Endothelial cell of umbilical vein (primary cell): ENCODE data around the gene ATG12. TPM values are rescaled to one million over a fixed set of nuclear protein-coding genes. Genes with fewer than 3 reads are reported as not detected.

Experiments
- BruUV-seq: library from RNA; stranded (reverse); fragments of 400-500 nt; replicated peaks from 2 replicates; lab custom pipeline; 2021; lab: Mats Ljungman, UMichigan
- CTCF ChIA-PET: fragments of 300-600, 350-600 bp; sonication (Branson Sonifier 250); formaldehyde crosslinking; loops from one replicate; lab custom pipeline; 2021; ENCODE audit warnings: antibody characterized with exemption, inconsistent platforms; lab: Charles Lee
- POLR2A ChIA-PET: fragments of 300-600, 350-600 bp; sonication (Branson Sonifier 250); formaldehyde crosslinking; loops from one replicate; lab custom pipeline; 2021; ENCODE audit warnings: antibody characterized with exemption, inconsistent platforms; lab: Charles Lee
- DNase-seq: peaks from one replicate; pipeline ENCODE4 v3.0.0-alpha.2; 2011; ENCODE audit warnings: low read depth, low spot score
- FAIRE-seq: peaks from 2 replicates; lab custom pipeline; 2011; peaks lifted over from hg19 to GRCh38; lab: Jason Lieb, UNC
- H2AFZ ChIP-seq: 2 replicates; pipeline ENCODE4 v1.6.0; 2012; ENCODE audit warnings: low read depth, low read length, control low read depth, inconsistent platforms
- H3K27ac ChIP-seq: 2 replicates; pipeline ENCODE4 v1.5.1; 2011; ENCODE audit warnings: low read depth, mild to moderate bottlenecking, control low read depth, low read length, moderate library complexity; ENCODE audit not compliant: insufficient read depth
- H3K27me3 ChIP-seq, 2 experiments: 2 replicates each; pipeline versions ENCODE4 v1.6.0 to v1.6.1; 2011; ENCODE audit warnings: low read length in 2 of 2, mixed read lengths in 1 of 2; ENCODE audit not compliant: control insufficient read depth in 2 of 2, insufficient read depth in 2 of 2
- H3K36me3 ChIP-seq, 2 experiments: 2 replicates in 1 of 2; 3 replicates in 1 of 2; pipeline ENCODE4 v1.5.1; 2011; ENCODE audit warnings: low read length in 2 of 2, mild to moderate bottlenecking in 1 of 2, moderate library complexity in 1 of 2; ENCODE audit not compliant: control insufficient read depth in 2 of 2, insufficient read depth in 2 of 2; ENCODE audit errors: extremely low read depth in 1 of 2
- H3K4me1 ChIP-seq: 3 replicates; pipeline ENCODE4 v1.5.1; 2011; ENCODE audit warnings: mild to moderate bottlenecking, low read length; ENCODE audit not compliant: control insufficient read depth, insufficient read depth; ENCODE audit errors: extremely low read depth
- H3K4me2 ChIP-seq: 2 replicates; pipeline ENCODE4 v1.6.1; 2011; ENCODE audit warnings: low read length, control low read depth, mixed read lengths; ENCODE audit not compliant: insufficient read depth
- H3K4me3 ChIP-seq, 3 experiments: fragments of 200-600 bp in 1 of 3; sonication (generic), shearing (Covaris generic) in 1 of 3; replicated peaks in 1 of 3; 2 replicates each; pipeline ENCODE4 v1.5.1; 2011 to 2016; ENCODE audit warnings: control low read depth in 3 of 3, low read length in 3 of 3, mild to moderate bottlenecking in 2 of 3, inconsistent platforms in 1 of 3, low read depth in 1 of 3, moderate library complexity in 1 of 3; ENCODE audit not compliant: insufficient read depth in 1 of 3
- H3K79me2 ChIP-seq: 2 replicates; pipeline ENCODE4 v1.6.0; 2012; ENCODE audit warnings: low read length, inconsistent platforms; ENCODE audit not compliant: control insufficient read depth, insufficient read depth
- H3K9ac ChIP-seq: replicated peaks from 2 replicates; pipeline ENCODE3; 2011; ENCODE audit warnings: low read length, control low read depth; ENCODE audit not compliant: insufficient read depth; ENCODE audit errors: extremely low read depth
- H3K9me1 ChIP-seq: replicated peaks from 3 replicates; pipeline ENCODE4 v1.6.0; 2011; ENCODE audit warnings: mild to moderate bottlenecking, low read length; ENCODE audit not compliant: control insufficient read depth, insufficient read depth; ENCODE audit errors: extremely low read depth
- H3K9me3 ChIP-seq: replicated peaks from 2 replicates; pipeline ENCODE4 v1.5.1; 2012; ENCODE audit warnings: low read length, inconsistent platforms; ENCODE audit not compliant: control insufficient read depth, insufficient read depth
- H4K20me1 ChIP-seq: replicated peaks from 2 replicates; pipeline ENCODE3; 2011; ENCODE audit warnings: mild to moderate bottlenecking, low read length; ENCODE audit not compliant: control insufficient read depth, insufficient read depth; ENCODE audit errors: extremely low read depth
- EZH2 ChIP-seq: IDR thresholded peaks from 2 replicates; pipeline ENCODE4 v1.6.1; 2012; ENCODE audit warnings: borderline replicate concordance, low read depth, mild to moderate bottlenecking, moderate library complexity, low read length, inconsistent platforms; ENCODE audit not compliant: severe bottlenecking
- FOS ChIP-seq: IDR thresholded peaks from 2 replicates; pipeline ENCODE4 v1.6.1; 2011; ENCODE audit warnings: mild to moderate bottlenecking, low read length, moderate library complexity, borderline replicate concordance; ENCODE audit not compliant: insufficient read depth
- GATA2 ChIP-seq: IDR thresholded peaks from 2 replicates; pipeline ENCODE4 v1.7.0; 2011; ENCODE audit warnings: low read depth, mild to moderate bottlenecking, moderate library complexity, mixed read lengths, low read length; ENCODE audit not compliant: insufficient read length, insufficient read depth
- JUN ChIP-seq: IDR thresholded peaks from 2 replicates; pipeline ENCODE4 v1.6.1; 2011; ENCODE audit warnings: borderline replicate concordance, low read depth; ENCODE audit not compliant: insufficient read length, insufficient read depth
- MYC ChIP-seq: IDR thresholded peaks from one replicate; pipeline ENCODE4 v1.6.1; 2011; ENCODE audit warnings: mild to moderate bottlenecking, low read depth, low read length
- POLR2A ChIP-seq: IDR thresholded peaks from 2 replicates; pipeline ENCODE4 v1.6.1; 2012; ENCODE audit warnings: low read depth, mild to moderate bottlenecking, control low read depth, low read length
- POLR2AphosphoS5 ChIP-seq: IDR thresholded peaks from 2 replicates; pipeline ENCODE4 v1.6.1; 2012; ENCODE audit warnings: low read depth, mild to moderate bottlenecking, control low read depth, low read length, moderate library complexity; ENCODE audit not compliant: insufficient read depth
- dilution Hi-C: fragments of 300-500 bp; cut with MboI; formaldehyde crosslinking; loops from one replicate; pipeline ENCODE4 v1.15.0; 2019; ENCODE audit warnings: low sequenced_read_pairs; ENCODE audit not compliant: extremely low pct_ligation_motif_present
- intact Hi-C: fragments of 100-400 bp; cut with micrococcal nuclease; formaldehyde crosslinking; loops from one replicate; pipeline ENCODE4 v1.10.0; 2022
- polyA plus RNA-seq, 4 experiments: library from polyadenylated mRNA; depleted of rRNA in 3 of 4; stranded (reverse) in 3 of 4; unstranded in 1 of 4; fragments of >200 nt; gene quantifications; 2 replicates each; pipeline versions ENCODE4 v1.2.1 to v1.2.3, GENCODE V29; 2011 to 2012; ENCODE audit warnings: missing spikeins in 1 of 4
- total RNA-seq: library from RNA; stranded (reverse); gene quantifications from 2 replicates; pipeline ENCODE4 v1.2.3, GENCODE V29; 2021
- TF ChIP-seq, protein P1 (sequence below): IDR thresholded peaks from 2 replicates; pipeline ENCODE4 v1.6.1; 2011; ENCODE audit not compliant: insufficient read depth, insufficient read length
- TF ChIP-seq, protein P2 (sequence below), 2 donors: IDR thresholded peaks; 1 replicate in 1 of 2; 2 replicates in 1 of 2; pipeline ENCODE4 v1.5.1; 2011; ENCODE audit warnings: low read length in 2 of 2, mild to moderate bottlenecking in 2 of 2, moderate library complexity in 2 of 2, control low read depth in 1 of 2, inconsistent platforms in 1 of 2, low read depth in 1 of 2; ENCODE audit not compliant: insufficient read depth in 1 of 2; ENCODE audit errors: extremely low read depth in 1 of 2

The ATG12 gene
- total and polyA plus RNA-seq, 2 donors (not counting 3 experiments of a cell fraction or from before 2014, with no cell fraction given) = 27.5 to 62.0 TPM

DNA sequence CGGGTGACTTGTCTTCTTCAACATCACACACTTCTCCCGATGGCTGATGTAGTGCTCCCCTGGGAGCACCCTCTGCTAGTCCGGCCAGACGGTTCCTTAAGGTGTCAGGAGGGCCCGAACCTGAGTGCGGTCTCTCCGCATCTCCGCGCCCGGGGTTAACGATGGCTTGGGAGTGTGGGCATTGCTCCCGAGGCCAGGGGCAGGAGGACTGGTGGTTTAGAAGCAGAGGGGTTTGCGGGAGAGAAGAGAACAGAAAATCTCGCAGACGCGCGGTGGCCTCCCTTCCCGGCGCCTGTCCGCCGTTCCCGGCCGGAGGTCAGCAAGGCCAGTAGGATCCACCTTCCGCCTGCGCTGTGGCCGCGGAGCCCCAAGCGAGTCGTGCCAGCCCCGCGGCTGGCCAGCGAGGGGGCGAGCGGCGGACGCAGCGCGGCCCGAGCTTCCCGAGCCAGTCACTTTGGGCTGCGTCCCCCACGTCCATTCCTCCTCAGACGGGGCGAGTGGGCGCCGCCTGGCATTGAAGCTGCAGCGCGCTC is 25.6 kb downstream of the ATG12 start:
- ChIA-PET POLR2A (interaction anchor here (1.0 kb wide), 1 partner anchor 25 kb away, joined by 4 read pairs; no protein-coding TSS in a partner anchor), CTCF (interaction anchor here (0.7 to 1.6 kb wide), 7 partner anchors 15 to 252 kb away, joined by 3 to 11 read pairs (median 3); no protein-coding TSS in a partner anchor)
- FAIRE-seq (no peak), DNase-seq (peak; percentile 9)
- Histone ChIP-seq H3K9ac (no peak overlapping the region), H3K9me1 (no peaks in the 10 kb centered on the region), H3K4me3 (peak overlapping the region; percentile 6 to 40 (median 24)), H3K4me1 (peaks cover 10% of the 10 kb centered on the region), H3K27ac (no peak overlapping the region), H3K79me2 (no peaks in the 10 kb centered on the region), H3K36me3 (no peaks in the 10 kb centered on the region), H3K27me3 (peaks cover 27 to 33% of the 10 kb centered on the region in 2 experiments), H4K20me1 (no peaks in the 10 kb centered on the region), H3K4me2 (peak overlapping the region; percentile 81), H2AFZ (peak overlapping the region; percentile 55), H3K9me3 (no peaks in the 10 kb centered on the region)
- intact Hi-C loops = loop anchor here (2.0 kb wide), 1 partner anchor 23 kb away; no protein-coding TSS in a partner anchor
- BruUV-seq = no TSS peak
- dilution Hi-C loops = no loop called here
- TF ChIP-seq, protein P1, sequence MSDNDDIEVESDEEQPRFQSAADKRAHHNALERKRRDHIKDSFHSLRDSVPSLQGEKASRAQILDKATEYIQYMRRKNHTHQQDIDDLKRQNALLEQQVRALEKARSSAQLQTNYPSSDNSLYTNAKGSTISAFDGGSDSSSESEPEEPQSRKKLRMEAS = no peak
- TF ChIP-seq FOS = no peak
- no peak for TF ChIP-seq POLR2A
- no peak for TF ChIP-seq POLR2AphosphoS5
- peak; percentile 61 for TF ChIP-seq EZH2

DNA sequence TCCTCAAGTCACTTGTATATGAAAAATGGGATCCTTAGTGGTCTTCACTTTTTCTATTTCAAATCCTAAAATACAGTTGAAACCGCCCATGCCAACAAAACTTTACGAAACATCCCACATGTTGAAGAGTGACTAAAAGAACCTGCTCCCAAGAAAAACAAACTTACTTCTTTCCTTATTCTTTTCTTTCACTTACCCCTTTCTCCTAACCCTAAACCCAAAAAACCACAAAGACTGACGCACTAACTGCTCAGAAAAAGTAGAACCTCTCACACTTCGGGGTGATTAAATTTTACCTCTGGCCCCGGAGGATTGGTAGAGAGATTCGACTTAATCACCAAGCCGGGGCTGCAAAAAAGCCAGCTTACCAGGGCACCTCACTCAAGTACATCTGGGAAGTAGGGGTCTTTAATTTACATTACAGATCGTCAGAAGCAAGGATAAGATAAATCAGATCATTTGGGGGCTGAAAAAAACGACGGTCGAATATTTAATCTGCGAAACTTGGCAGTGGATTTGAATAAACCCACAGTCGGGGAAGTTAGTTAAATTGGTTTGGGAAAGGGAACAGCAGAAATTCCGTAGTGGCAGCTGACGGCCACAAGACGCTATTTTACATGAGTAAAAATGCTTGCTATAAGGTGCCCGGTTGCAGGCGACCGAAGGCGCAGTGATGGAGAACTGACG is 26.2 kb downstream of the ATG12 start:
- Histone ChIP-seq H3K4me3 (peak overlapping the region in 1 of 3 experiments; percentile 24), H3K27ac (no peak overlapping the region), H4K20me1 (no peaks in the 10 kb centered on the region), H3K79me2 (no peaks in the 10 kb centered on the region), H3K9me1 (no peaks in the 10 kb centered on the region), H3K4me2 (peak overlapping the region; percentile 81), H3K9ac (no peak overlapping the region), H3K4me1 (peaks cover 16% of the 10 kb centered on the region), H2AFZ (peak overlapping the region; percentile 55), H3K27me3 (peaks cover 27 to 33% of the 10 kb centered on the region in 2 experiments), H3K36me3 (no peaks in the 10 kb centered on the region), H3K9me3 (no peaks in the 10 kb centered on the region)
- intact Hi-C loops (no loop called here), dilution Hi-C loops (no loop called here)
- ChIA-PET CTCF (interaction anchor here (1.0 to 1.6 kb wide), 4 partner anchors 16 to 253 kb away, joined by 3 to 11 read pairs (median 4); no protein-coding TSS in a partner anchor), POLR2A (no interaction called here)
- DNase-seq = peak; percentile 3
- TF ChIP-seq MYC (no peak), FOS (no peak), POLR2AphosphoS5 (no peak), EZH2 (no peak), POLR2A (no peak), JUN (no peak), GATA2 (no peak)
- TF ChIP-seq, protein P2, sequence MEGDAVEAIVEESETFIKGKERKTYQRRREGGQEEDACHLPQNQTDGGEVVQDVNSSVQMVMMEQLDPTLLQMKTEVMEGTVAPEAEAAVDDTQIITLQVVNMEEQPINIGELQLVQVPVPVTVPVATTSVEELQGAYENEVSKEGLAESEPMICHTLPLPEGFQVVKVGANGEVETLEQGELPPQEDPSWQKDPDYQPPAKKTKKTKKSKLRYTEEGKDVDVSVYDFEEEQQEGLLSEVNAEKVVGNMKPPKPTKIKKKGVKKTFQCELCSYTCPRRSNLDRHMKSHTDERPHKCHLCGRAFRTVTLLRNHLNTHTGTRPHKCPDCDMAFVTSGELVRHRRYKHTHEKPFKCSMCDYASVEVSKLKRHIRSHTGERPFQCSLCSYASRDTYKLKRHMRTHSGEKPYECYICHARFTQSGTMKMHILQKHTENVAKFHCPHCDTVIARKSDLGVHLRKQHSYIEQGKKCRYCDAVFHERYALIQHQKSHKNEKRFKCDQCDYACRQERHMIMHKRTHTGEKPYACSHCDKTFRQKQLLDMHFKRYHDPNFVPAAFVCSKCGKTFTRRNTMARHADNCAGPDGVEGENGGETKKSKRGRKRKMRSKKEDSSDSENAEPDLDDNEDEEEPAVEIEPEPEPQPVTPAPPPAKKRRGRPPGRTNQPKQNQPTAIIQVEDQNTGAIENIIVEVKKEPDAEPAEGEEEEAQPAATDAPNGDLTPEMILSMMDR (IDR thresholded peaks at IDR 0.05; ENCODE audit: extremely low read depth in 1 of 2, insufficient read depth in 1 of 2, low read depth in 1 of 2, low read length in 2 of 2) = no peak
- TF ChIP-seq, protein P1 = no peak
- no TSS peak for BruUV-seq
- no peak for FAIRE-seq
